ENCODE results near the gene RCVRN.

Gene RCVRN

GRCh38 chr17:9900784-9901183 lies 4.3 kb downstream of the RCVRN start:
- Histone ChIP-seq H3K9me3 (ENCODE audit: control insufficient read depth, low read length) (no peaks in the 10 kb centered on the region), H3K36me3 (ENCODE audit: control insufficient read depth, insufficient read depth, low read length) (no peaks in the 10 kb centered on the region), H3K4me1 (ENCODE audit: control insufficient read depth, insufficient read depth, low read length, poor library complexity, severe bottlenecking) (no peaks in the 10 kb centered on the region), H3K4me3 (ENCODE audit: insufficient read depth, low read depth, low read length, poor library complexity, severe bottlenecking) (no peak overlapping the region), H3K27me3 (replicated peaks; ENCODE audit: control insufficient read depth, insufficient read depth, low read length, poor library complexity, severe bottlenecking) (no peaks in the 10 kb centered on the region), H3K27ac (ENCODE audit: insufficient read depth, low read length, poor library complexity, severe bottlenecking) (no peak overlapping the region)
- no peak for DNase-seq

GRCh38 chr17:9900044-9900594 lies 5.0 kb downstream of the RCVRN start:
- no peak overlapping the region for H3K4me3 ChIP-seq (ENCODE audit: insufficient read depth, low read depth, low read length, poor library complexity, severe bottlenecking)
- H3K27ac ChIP-seq (ENCODE audit: insufficient read depth, low read length, poor library complexity, severe bottlenecking): no peak overlapping the region
- H3K36me3 ChIP-seq (ENCODE audit: control insufficient read depth, insufficient read depth, low read length): no peaks in the 10 kb centered on the region
- no peaks in the 10 kb centered on the region for H3K9me3 ChIP-seq (ENCODE audit: control insufficient read depth, low read length)
- H3K27me3 ChIP-seq (replicated peaks; ENCODE audit: control insufficient read depth, insufficient read depth, low read length, poor library complexity, severe bottlenecking): no peaks in the 10 kb centered on the region
- H3K4me1 ChIP-seq (ENCODE audit: control insufficient read depth, insufficient read depth, low read length, poor library complexity, severe bottlenecking): no peaks in the 10 kb centered on the region
- DNase-seq: no peak

GRCh38 chr17:9899280-9900043 lies 5.6 kb downstream of the RCVRN start:
- no peak for DNase-seq
- Histone ChIP-seq H3K4me3 (ENCODE audit: insufficient read depth, low read depth, low read length, poor library complexity, severe bottlenecking) (no peak overlapping the region), H3K36me3 (ENCODE audit: control insufficient read depth, insufficient read depth, low read length) (no peaks in the 10 kb centered on the region), H3K9me3 (ENCODE audit: control insufficient read depth, low read length) (no peaks in the 10 kb centered on the region), H3K27ac (ENCODE audit: insufficient read depth, low read length, poor library complexity, severe bottlenecking) (no peak overlapping the region), H3K27me3 (replicated peaks; ENCODE audit: control insufficient read depth, insufficient read depth, low read length, poor library complexity, severe bottlenecking) (no peaks in the 10 kb centered on the region), H3K4me1 (ENCODE audit: control insufficient read depth, insufficient read depth, low read length, poor library complexity, severe bottlenecking) (no peaks in the 10 kb centered on the region)

GRCh38 chr17:9898812-9899211 lies 6.3 kb downstream of the RCVRN start:
- no peaks in the 10 kb centered on the region for H3K4me1 ChIP-seq (ENCODE audit: control insufficient read depth, insufficient read depth, low read length, poor library complexity, severe bottlenecking)
- H3K27me3 ChIP-seq (replicated peaks; ENCODE audit: control insufficient read depth, insufficient read depth, low read length, poor library complexity, severe bottlenecking): no peaks in the 10 kb centered on the region
- no peaks in the 10 kb centered on the region for H3K9me3 ChIP-seq (ENCODE audit: control insufficient read depth, low read length)
- no peak overlapping the region for H3K27ac ChIP-seq (ENCODE audit: insufficient read depth, low read length, poor library complexity, severe bottlenecking)
- no peak overlapping the region for H3K4me3 ChIP-seq (ENCODE audit: insufficient read depth, low read depth, low read length, poor library complexity, severe bottlenecking)
- no peaks in the 10 kb centered on the region for H3K36me3 ChIP-seq (ENCODE audit: control insufficient read depth, insufficient read depth, low read length)
- no peak for DNase-seq

GRCh38 chr17:9897372-9897968 lies 7.6 kb downstream of the RCVRN start:
- no peaks in the 10 kb centered on the region for H3K4me1 ChIP-seq (ENCODE audit: control insufficient read depth, insufficient read depth, low read length, poor library complexity, severe bottlenecking)
- H3K9me3 ChIP-seq (ENCODE audit: control insufficient read depth, low read length): no peaks in the 10 kb centered on the region
- DNase-seq: no peak
- H3K27ac ChIP-seq (ENCODE audit: insufficient read depth, low read length, poor library complexity, severe bottlenecking): no peak overlapping the region
- no peaks in the 10 kb centered on the region for H3K36me3 ChIP-seq (ENCODE audit: control insufficient read depth, insufficient read depth, low read length)
- no peak overlapping the region for H3K4me3 ChIP-seq (ENCODE audit: insufficient read depth, low read depth, low read length, poor library complexity, severe bottlenecking)
- H3K27me3 ChIP-seq (replicated peaks; ENCODE audit: control insufficient read depth, insufficient read depth, low read length, poor library complexity, severe bottlenecking): no peaks in the 10 kb centered on the region

GRCh38 chr17:9895923-9896322 lies 9.1 kb downstream of the RCVRN start:
- no peaks in the 10 kb centered on the region for H3K9me3 ChIP-seq (ENCODE audit: control insufficient read depth, low read length)

GRCh38 chr17:9894231-9894630 lies 10.8 kb downstream of the RCVRN start:
- Histone ChIP-seq H3K27ac (ENCODE audit: insufficient read depth, low read length, poor library complexity, severe bottlenecking) (no peak overlapping the region), H3K36me3 (ENCODE audit: control insufficient read depth, insufficient read depth, low read length) (no peaks in the 10 kb centered on the region)
- DNase-seq: no peak

More at GRCh38 chr17:9895923-9896322, 9.1 kb downstream of the RCVRN start:
- DNase-seq: no peak
- H3K4me3 ChIP-seq (ENCODE audit: insufficient read depth, low read depth, low read length, poor library complexity, severe bottlenecking): no peak overlapping the region
- no peaks in the 10 kb centered on the region for H3K36me3 ChIP-seq (ENCODE audit: control insufficient read depth, insufficient read depth, low read length)
- no peaks in the 10 kb centered on the region for H3K27me3 ChIP-seq (replicated peaks; ENCODE audit: control insufficient read depth, insufficient read depth, low read length, poor library complexity, severe bottlenecking)
- H3K27ac ChIP-seq (ENCODE audit: insufficient read depth, low read length, poor library complexity, severe bottlenecking): no peak overlapping the region
- no peaks in the 10 kb centered on the region for H3K4me1 ChIP-seq (ENCODE audit: control insufficient read depth, insufficient read depth, low read length, poor library complexity, severe bottlenecking)

GRCh38 chr17:9893411-9894012 lies 11.6 kb downstream of the RCVRN start:
- no peaks in the 10 kb centered on the region for H3K4me1 ChIP-seq (ENCODE audit: control insufficient read depth, insufficient read depth, low read length, poor library complexity, severe bottlenecking)
- H3K36me3 ChIP-seq (ENCODE audit: control insufficient read depth, insufficient read depth, low read length): no peaks in the 10 kb centered on the region
- DNase-seq: no peak
- no peaks in the 10 kb centered on the region for H3K27me3 ChIP-seq (replicated peaks; ENCODE audit: control insufficient read depth, insufficient read depth, low read length, poor library complexity, severe bottlenecking)
- no peaks in the 10 kb centered on the region for H3K9me3 ChIP-seq (ENCODE audit: control insufficient read depth, low read length)
- H3K4me3 ChIP-seq (ENCODE audit: insufficient read depth, low read depth, low read length, poor library complexity, severe bottlenecking): no peak overlapping the region
- no peak overlapping the region for H3K27ac ChIP-seq (ENCODE audit: insufficient read depth, low read length, poor library complexity, severe bottlenecking)

More at GRCh38 chr17:9894231-9894630, 10.8 kb downstream of the RCVRN start:
- Histone ChIP-seq H3K9me3 (ENCODE audit: control insufficient read depth, low read length) (no peaks in the 10 kb centered on the region), H3K4me3 (ENCODE audit: insufficient read depth, low read depth, low read length, poor library complexity, severe bottlenecking) (no peak overlapping the region), H3K4me1 (ENCODE audit: control insufficient read depth, insufficient read depth, low read length, poor library complexity, severe bottlenecking) (no peaks in the 10 kb centered on the region), H3K27me3 (replicated peaks; ENCODE audit: control insufficient read depth, insufficient read depth, low read length, poor library complexity, severe bottlenecking) (no peaks in the 10 kb centered on the region)

- Histone ChIP-seq H3K27ac (ENCODE audit: insufficient read depth, low read length, poor library complexity, severe bottlenecking) (no peak overlapping the region), H3K9me3 (ENCODE audit: control insufficient read depth, low read length) (no peaks in the 10 kb centered on the region), H3K4me3 (ENCODE audit: insufficient read depth, low read depth, low read length, poor library complexity, severe bottlenecking) (no peak overlapping the region), H3K27me3 (replicated peaks; ENCODE audit: control insufficient read depth, insufficient read depth, low read length, poor library complexity, severe bottlenecking) (no peaks in the 10 kb centered on the region), H3K36me3 (ENCODE audit: control insufficient read depth, insufficient read depth, low read length) (no peaks in the 10 kb centered on the region), H3K4me1 (ENCODE audit: control insufficient read depth, insufficient read depth, low read length, poor library complexity, severe bottlenecking) (no peaks in the 10 kb centered on the region)
- DNase-seq: no peak
Measured at GRCh38 chr17:9890124-9890523, 14.9 kb downstream of the RCVRN start.

- H3K27ac ChIP-seq (ENCODE audit: insufficient read depth, low read length, poor library complexity, severe bottlenecking): no peak overlapping the region
- H3K4me1 ChIP-seq (ENCODE audit: control insufficient read depth, insufficient read depth, low read length, poor library complexity, severe bottlenecking): no peaks in the 10 kb centered on the region
- H3K4me3 ChIP-seq (ENCODE audit: insufficient read depth, low read depth, low read length, poor library complexity, severe bottlenecking): no peak overlapping the region
- H3K9me3 ChIP-seq (ENCODE audit: control insufficient read depth, low read length): no peaks in the 10 kb centered on the region
- no peak for DNase-seq
- no peaks in the 10 kb centered on the region for H3K27me3 ChIP-seq (replicated peaks; ENCODE audit: control insufficient read depth, insufficient read depth, low read length, poor library complexity, severe bottlenecking)
- H3K36me3 ChIP-seq (ENCODE audit: control insufficient read depth, insufficient read depth, low read length): no peaks in the 10 kb centered on the region
Measured at GRCh38 chr17:9887508-9887907, 17.6 kb downstream of the RCVRN start.
